Measurements from ENCODE around the gene OTOG. TPM values are rescaled to one million over a fixed set of nuclear protein-coding genes. Genes with fewer than 3 reads are reported as not detected.
"Not testable (repeated sequence)": the region's sequence is repeated elsewhere in the genome, so short reads cannot be mapped to it uniquely, and the experiment has no call there.

The OTOG gene
- total RNA-seq, 1 experiment from 2014 or later: not detected

GRCh38 chr11:17610085-17610894 is 63.2 kb downstream of the OTOG start:
- Histone ChIP-seq H3K36me3 (no peaks in the 10 kb centered on the region), H3K9me3 (no peaks in the 10 kb centered on the region), H3K4me3 (no peak overlapping the region), H3K27me3 (no peaks in the 10 kb centered on the region)
- DNase-seq: no peak

GRCh38 chr11:17611049-17611448 is 64.0 kb downstream of the OTOG start:
- H3K4me3 ChIP-seq: no peak overlapping the region
- DNase-seq: no peak
- H3K9me3 ChIP-seq: no peaks in the 10 kb centered on the region
- no peaks in the 10 kb centered on the region for H3K36me3 ChIP-seq
- no peaks in the 10 kb centered on the region for H3K27me3 ChIP-seq

- Histone ChIP-seq H3K27me3 (peaks cover 2% of the 10 kb centered on the region; the same call in 1 of the 2 replicates), H3K4me3 (no peak overlapping the region), H3K9me3 (no peaks in the 10 kb centered on the region), H3K36me3 (no peaks in the 10 kb centered on the region)
- DNase-seq: no peak
These were observed 64.6 kb downstream of the OTOG start for GRCh38 chr11:17611503-17612220.

- DNase-seq: no peak
- Histone ChIP-seq H3K27me3 (peaks cover 4% of the 10 kb centered on the region), H3K36me3 (no peaks in the 10 kb centered on the region), H3K9me3 (no peaks in the 10 kb centered on the region), H3K4me3 (no peak overlapping the region)
These were observed 65.4 kb downstream of the OTOG start for GRCh38 chr11:17612221-17613188.

GRCh38 chr11:17613428-17613962 is 66.4 kb downstream of the OTOG start:
- no peaks in the 10 kb centered on the region for H3K9me3 ChIP-seq
- DNase-seq: no peak
- H3K4me3 ChIP-seq: no peak overlapping the region
- peaks cover 4% of the 10 kb centered on the region for H3K27me3 ChIP-seq
- H3K36me3 ChIP-seq: no peaks in the 10 kb centered on the region

GRCh38 chr11:17613983-17614382 is 66.9 kb downstream of the OTOG start:
- Histone ChIP-seq H3K4me3 (no peak overlapping the region), H3K27me3 (peaks cover 4% of the 10 kb centered on the region), H3K9me3 (no peaks in the 10 kb centered on the region), H3K36me3 (no peaks in the 10 kb centered on the region)
- DNase-seq: no peak

- not testable (repeated sequence) for DNase-seq, H3K9me3 ChIP-seq, H3K27me3 ChIP-seq, H3K36me3 ChIP-seq, H3K4me3 ChIP-seq
These were observed 75.7 kb downstream of the OTOG start for GRCh38 chr11:17622711-17623110.

GRCh38 chr11:17629113-17629512 is 82.1 kb downstream of the OTOG start:
- Histone ChIP-seq H3K9me3 (no peaks in the 10 kb centered on the region), H3K4me3 (no peak overlapping the region), H3K27me3 (no peaks in the 10 kb centered on the region), H3K36me3 (no peaks in the 10 kb centered on the region)
- DNase-seq: no peak

GRCh38 chr11:17630936-17631335 is 83.9 kb downstream of the OTOG start:
- Histone ChIP-seq H3K4me3 (no peak overlapping the region), H3K27me3 (no peaks in the 10 kb centered on the region), H3K36me3 (no peaks in the 10 kb centered on the region), H3K9me3 (no peaks in the 10 kb centered on the region)
- no peak for DNase-seq

GRCh38 chr11:17631702-17632365 is 84.8 kb downstream of the OTOG start:
- Histone ChIP-seq H3K9me3 (no peaks in the 10 kb centered on the region), H3K4me3 (no peak overlapping the region), H3K36me3 (no peaks in the 10 kb centered on the region), H3K27me3 (no peaks in the 10 kb centered on the region)
- no peak for DNase-seq

GRCh38 chr11:17633279-17633986 is 86.4 kb downstream of the OTOG start:
- no peaks in the 10 kb centered on the region for H3K27me3 ChIP-seq
- no peak overlapping the region for H3K4me3 ChIP-seq
- H3K9me3 ChIP-seq: no peaks in the 10 kb centered on the region
- DNase-seq: no peak
- H3K36me3 ChIP-seq: no peaks in the 10 kb centered on the region

- Histone ChIP-seq H3K4me3 (no peak overlapping the region), H3K9me3 (no peaks in the 10 kb centered on the region), H3K36me3 (no peaks in the 10 kb centered on the region), H3K27me3 (no peaks in the 10 kb centered on the region)
- DNase-seq: no peak
These were observed 87.1 kb downstream of the OTOG start for GRCh38 chr11:17633987-17634775.

GRCh38 chr11:17634776-17635550 is 87.9 kb downstream of the OTOG start:
- Histone ChIP-seq H3K4me3 (no peak overlapping the region), H3K36me3 (no peaks in the 10 kb centered on the region), H3K9me3 (no peaks in the 10 kb centered on the region), H3K27me3 (no peaks in the 10 kb centered on the region)
- no peak for DNase-seq

GRCh38 chr11:17635551-17635938 is 88.5 kb downstream of the OTOG start:
- DNase-seq: no peak
- Histone ChIP-seq H3K9me3 (no peaks in the 10 kb centered on the region), H3K27me3 (no peaks in the 10 kb centered on the region), H3K4me3 (no peak overlapping the region), H3K36me3 (no peaks in the 10 kb centered on the region)
